Astrocyte (in vitro differentiated cells and primary cell): ENCODE results near the gene POLR1G.

Experiments used
- EZH2 ChIP-seq: IDR thresholded peaks from 2 replicates; pipeline ENCODE4 v1.6.1; 2012; ENCODE audit warnings: mild to moderate bottlenecking, low read length, inconsistent platforms; ENCODE audit not compliant: insufficient read depth
- TF ChIP-seq, protein P1 (sequence below): IDR thresholded peaks from 2 replicates; pipeline ENCODE4 v1.5.1; 2011; ENCODE audit warnings: low read depth, mild to moderate bottlenecking, inconsistent platforms, low read length, moderate library complexity; ENCODE audit not compliant: insufficient read depth

GRCh38 chr19:45391346-45391745 lies 15.1 kb upstream of the POLR1G start:
- TF ChIP-seq, protein P1, sequence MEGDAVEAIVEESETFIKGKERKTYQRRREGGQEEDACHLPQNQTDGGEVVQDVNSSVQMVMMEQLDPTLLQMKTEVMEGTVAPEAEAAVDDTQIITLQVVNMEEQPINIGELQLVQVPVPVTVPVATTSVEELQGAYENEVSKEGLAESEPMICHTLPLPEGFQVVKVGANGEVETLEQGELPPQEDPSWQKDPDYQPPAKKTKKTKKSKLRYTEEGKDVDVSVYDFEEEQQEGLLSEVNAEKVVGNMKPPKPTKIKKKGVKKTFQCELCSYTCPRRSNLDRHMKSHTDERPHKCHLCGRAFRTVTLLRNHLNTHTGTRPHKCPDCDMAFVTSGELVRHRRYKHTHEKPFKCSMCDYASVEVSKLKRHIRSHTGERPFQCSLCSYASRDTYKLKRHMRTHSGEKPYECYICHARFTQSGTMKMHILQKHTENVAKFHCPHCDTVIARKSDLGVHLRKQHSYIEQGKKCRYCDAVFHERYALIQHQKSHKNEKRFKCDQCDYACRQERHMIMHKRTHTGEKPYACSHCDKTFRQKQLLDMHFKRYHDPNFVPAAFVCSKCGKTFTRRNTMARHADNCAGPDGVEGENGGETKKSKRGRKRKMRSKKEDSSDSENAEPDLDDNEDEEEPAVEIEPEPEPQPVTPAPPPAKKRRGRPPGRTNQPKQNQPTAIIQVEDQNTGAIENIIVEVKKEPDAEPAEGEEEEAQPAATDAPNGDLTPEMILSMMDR, result no peak
- TF ChIP-seq EZH2, result no peak
